SK-N-SH (cell line): ENCODE results near the gene SRGN. TPM values are rescaled to one million over a fixed set of nuclear protein-coding genes. Genes with fewer than 3 reads are reported as not detected.

ENCODE experiments used
- CTCF ChIA-PET: fragments of 300-600, 350-600 bp; formaldehyde crosslinking; extraction: SDS; loops from one replicate; lab custom pipeline; 2021; lab: Yijun Ruan, JAX
- POLR2A ChIA-PET: fragments of 350-600 bp; sonication (Branson Sonifier 250); formaldehyde crosslinking; extraction: SDS; loops from one replicate; lab custom pipeline; 2020; ENCODE audit warnings: antibody characterized with exemption, inconsistent platforms; lab: Yijun Ruan, JAX
- DNase-seq: peaks from one replicate; pipeline ENCODE4 v3.0.0; 2012
- H2AFZ ChIP-seq: fragments of 200-600 bp; sonication (generic); 2 replicates; pipeline ENCODE4 v1.8.1; 2016; ENCODE audit warnings: antibody characterized with exemption, mild to moderate bottlenecking, low read depth
- H3F3A ChIP-seq: fragments of 200-600 bp; sonication (generic); replicated peaks from 2 replicates; pipeline ENCODE3; 2016; ENCODE audit warnings: antibody characterized with exemption, mild to moderate bottlenecking; ENCODE audit not compliant: insufficient read depth
- H3K27ac ChIP-seq, 2 experiments: fragments of 200-500 bp in 1 of 2; fragments of 200-600 bp in 1 of 2; sonication (Bioruptor generic) in 1 of 2; sonication (generic), shearing (Covaris generic) in 1 of 2; 2 replicates each; pipeline versions ENCODE4 v1.5.1 to v1.6.1; 2014 to 2016; ENCODE audit warnings: low read depth in 2 of 2, inconsistent platforms in 1 of 2, low read length in 1 of 2, mild to moderate bottlenecking in 1 of 2, mixed read lengths in 1 of 2
- H3K27me3 ChIP-seq: fragments of 200-600 bp; sonication (generic), shearing (Covaris generic); 2 replicates; pipeline ENCODE4 v1.6.1; 2016; ENCODE audit warnings: mixed run types; ENCODE audit not compliant: insufficient read depth
- H3K36me3 ChIP-seq, 2 experiments: fragments of 200-500 bp in 1 of 2; fragments of 200-600 bp in 1 of 2; sonication (Bioruptor generic) in 1 of 2; sonication (generic) in 1 of 2; replicated peaks in 1 of 2; 2 replicates each; pipeline versions ENCODE3 to v1.5.1; 2014 to 2016; ENCODE audit warnings: low read length in 1 of 2, mild to moderate bottlenecking in 1 of 2; ENCODE audit not compliant: insufficient read depth in 2 of 2, control insufficient read depth in 1 of 2
- H3K4me1 ChIP-seq, 2 experiments: fragments of 200-500 bp in 1 of 2; fragments of 200-600 bp in 1 of 2; sonication (Bioruptor generic) in 1 of 2; sonication (generic), shearing (Covaris generic) in 1 of 2; 2 replicates each; pipeline versions ENCODE4 v1.5.1 to v1.6.1; 2014 to 2016; ENCODE audit warnings: low read depth in 1 of 2, low read length in 1 of 2, mixed run types in 1 of 2; ENCODE audit not compliant: insufficient read depth in 2 of 2, control insufficient read depth in 1 of 2
- H3K4me2 ChIP-seq: fragments of 200-600 bp; sonication (generic), shearing (Covaris generic); 2 replicates; pipeline ENCODE4 v1.6.1; 2017; ENCODE audit warnings: mixed run types
- H3K4me3 ChIP-seq, 2 experiments: fragments of 200-500 bp in 1 of 2; fragments of 200-600 bp in 1 of 2; sonication (Bioruptor generic) in 1 of 2; sonication (generic), shearing (Covaris generic) in 1 of 2; 2 replicates each; pipeline versions ENCODE4 v1.5.1 to v1.8.1; 2014 to 2016; ENCODE audit warnings: low read depth in 2 of 2, inconsistent platforms in 1 of 2, low read length in 1 of 2, mild to moderate bottlenecking in 1 of 2, mixed read lengths in 1 of 2, moderate library complexity in 1 of 2
- H3K79me2 ChIP-seq: fragments of 200-600 bp; sonication (generic); 2 replicates; pipeline ENCODE4 v1.8.1; 2017; ENCODE audit warnings: mild to moderate bottlenecking; ENCODE audit not compliant: insufficient read depth
- H3K9ac ChIP-seq: fragments of 200-600 bp; sonication (generic); 2 replicates; pipeline ENCODE4 v1.6.1; 2017; ENCODE audit warnings: mixed run types
- H3K9me2 ChIP-seq: fragments of 200-600 bp; sonication (generic); 2 replicates; pipeline ENCODE4 v1.6.1; 2017; ENCODE audit warnings: mixed run types
- H3K9me3 ChIP-seq: fragments of 200-600 bp; sonication (generic); 2 replicates; pipeline ENCODE4 v1.6.1; 2017; ENCODE audit warnings: mixed run types, mild to moderate bottlenecking, moderate library complexity
- H4K20me1 ChIP-seq: fragments of 200-600 bp; sonication (generic); 2 replicates; pipeline ENCODE4 v1.6.1; 2017; ENCODE audit warnings: mild to moderate bottlenecking, mixed run types; ENCODE audit not compliant: insufficient read depth
- ELF1 ChIP-seq: IDR thresholded peaks from 2 replicates; pipeline ENCODE4 v1.4.0; 2012
- EP300 ChIP-seq, 2 experiments: IDR thresholded peaks; 2 replicates each; pipeline versions ENCODE4 v1.4.0 to v1.6.1; 2012; ENCODE audit warnings: borderline replicate concordance in 1 of 2, low read depth in 1 of 2, low read length in 1 of 2
- EZH2phosphoT487 ChIP-seq: fragments of 200-600 bp; sonication (generic); IDR thresholded peaks from 2 replicates; pipeline ENCODE4 v1.6.1; 2017; ENCODE audit warnings: low read depth, mixed run types, mild to moderate bottlenecking, antibody characterized with exemption, moderate library complexity, borderline replicate concordance
- FOXJ3 ChIP-seq: sonication (generic); formaldehyde crosslinking; IDR thresholded peaks from 2 replicates; pipeline ENCODE4 v1.5.1; 2020; ENCODE audit warnings: mild to moderate bottlenecking, missing genetic modification reagents
- FOXM1 ChIP-seq: IDR thresholded peaks from 2 replicates; pipeline ENCODE4 v1.4.0; 2012; ENCODE audit warnings: low read depth, mild to moderate bottlenecking
- IRF3 ChIP-seq: fragments of 150-350 bp; IDR thresholded peaks from 2 replicates; pipeline ENCODE4 v1.6.1; 2016; ENCODE audit warnings: mild to moderate bottlenecking, low read depth, low read length
- NRF1 ChIP-seq: IDR thresholded peaks from 2 replicates; pipeline ENCODE4 v1.6.1; 2012; ENCODE audit warnings: low read depth, mild to moderate bottlenecking, low read length
- POLR2AphosphoS5 ChIP-seq: IDR thresholded peaks from 2 replicates; pipeline ENCODE4 v1.6.1; 2012; ENCODE audit warnings: low read depth, low read length
- RCOR1 ChIP-seq: fragments of 150-350 bp; IDR thresholded peaks from 2 replicates; pipeline ENCODE4 v1.6.1; 2017; ENCODE audit warnings: antibody characterized with exemption, low read length
- RXRA ChIP-seq: IDR thresholded peaks from 2 replicates; pipeline ENCODE4 v1.4.0; 2012; ENCODE audit warnings: low read depth, mild to moderate bottlenecking, borderline replicate concordance
- SIN3A ChIP-seq: IDR thresholded peaks from 2 replicates; pipeline ENCODE4 v1.6.1; 2012; ENCODE audit warnings: low read depth, mild to moderate bottlenecking, low read length, moderate library complexity, borderline replicate concordance
- SMC3 ChIP-seq: IDR thresholded peaks from 2 replicates; pipeline ENCODE4 v1.6.1; 2012; ENCODE audit warnings: low read depth, low read length, improper control_type of control experiment
- TAF1 ChIP-seq: IDR thresholded peaks from 2 replicates; pipeline ENCODE4 v1.6.1; 2012; ENCODE audit warnings: low read depth, mild to moderate bottlenecking, low read length, moderate library complexity, borderline replicate concordance
- TCF12 ChIP-seq: IDR thresholded peaks from 2 replicates; pipeline ENCODE4 v1.4.0; 2012
- TEAD4 ChIP-seq: IDR thresholded peaks from 2 replicates; pipeline ENCODE4 v1.4.0; 2012; ENCODE audit warnings: mild to moderate bottlenecking, borderline replicate concordance; ENCODE audit not compliant: insufficient read depth
- YY1 ChIP-seq: IDR thresholded peaks from 2 replicates; pipeline ENCODE4 v1.4.0; 2012; ENCODE audit warnings: low read depth, mild to moderate bottlenecking
- ZBTB33 ChIP-seq: IDR thresholded peaks from 2 replicates; pipeline ENCODE4 v1.4.0; 2012; ENCODE audit warnings: low read depth, borderline replicate concordance
- WGBS: methylation state at CpG from one replicate; pipeline ENCODE4 v1.1.6; 2017; ENCODE audit warnings: low lambda C conversion rate; 5-methylcytosine and 5-hydroxymethylcytosine counted together
- polyA plus RNA-seq, 3 experiments: library from polyadenylated mRNA; depleted of rRNA; stranded (reverse); fragments of >200 nt; gene quantifications; 2 replicates each; pipeline ENCODE4 v1.2.3, GENCODE V29; 2012
- TF ChIP-seq, protein P1 (sequence below): IDR thresholded peaks from 2 replicates; pipeline ENCODE4 v1.4.0; 2012; ENCODE audit warnings: low read depth
- TF ChIP-seq, protein P2 (sequence below): IDR thresholded peaks from 2 replicates; pipeline ENCODE4 v1.4.0; 2012; ENCODE audit warnings: low read depth, borderline replicate concordance
- TF ChIP-seq, protein P3 (sequence below): fragments of 150-350 bp; IDR thresholded peaks from 2 replicates; pipeline ENCODE4 v1.6.1; 2017; ENCODE audit warnings: antibody characterized with exemption, low read length, low read depth, borderline replicate concordance

SRGN gene
- polyA plus RNA-seq, 1 of the 3 experiments (the other 2 are of a cell fraction): 0.10 TPM

DNA sequence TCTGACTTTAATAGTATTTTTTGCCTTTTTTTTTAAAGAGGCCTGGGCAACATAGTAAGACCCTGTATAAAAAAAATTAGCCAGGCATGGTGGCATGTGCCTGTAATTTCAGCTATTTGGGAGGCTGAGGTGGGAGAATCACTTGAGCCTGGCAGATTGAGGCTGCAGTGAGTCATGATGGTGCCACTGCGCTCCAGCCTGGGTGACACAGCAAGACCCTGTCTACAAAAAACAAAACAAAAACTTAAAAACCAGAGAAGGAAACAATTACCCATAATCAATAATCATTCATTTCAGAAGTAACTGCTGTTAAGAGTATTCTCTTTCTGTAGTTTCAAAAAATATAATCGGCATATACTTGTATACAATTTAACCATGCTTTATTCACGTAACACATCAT lies 64.1 kb downstream of the SRGN start:
- H2AFZ ChIP-seq: no peak overlapping the region
- peaks cover 5% of the 10 kb centered on the region for H3F3A ChIP-seq
- DNase-seq: no peak
- peaks cover 0 to 3% of the 10 kb centered on the region in 2 experiments for H3K36me3 ChIP-seq
- no peak overlapping the region for H3K9ac ChIP-seq
- 0 out of 2 replicates have a peak, but pooled peaks cover 8% of the 10 kb centered on the region for H4K20me1 ChIP-seq
- H3K79me2 ChIP-seq: peaks cover 94% of the 10 kb centered on the region
- no peak overlapping the region for H3K4me2 ChIP-seq
- POLR2A ChIA-PET: no interaction called here
- H3K9me2 ChIP-seq: no peaks in the 10 kb centered on the region
- H3K27ac ChIP-seq: no peak overlapping the region
- H3K4me3 ChIP-seq: no peak overlapping the region
- H3K9me3 ChIP-seq: no peaks in the 10 kb centered on the region
- 97% methylated on average over 3 of the region's 3 CpGs for WGBS
- H3K4me1 ChIP-seq: no peaks in the 10 kb centered on the region
- CTCF ChIA-PET: no interaction called here
- TF ChIP-seq YY1 (no peak), FOXM1 (no peak), ELF1 (no peak), TEAD4 (no peak), RCOR1 (no peak), SMC3 (no peak), EP300 (IDR thresholded peaks at IDR 0.05; ENCODE audit: borderline replicate concordance in 1 of 2, low read depth in 1 of 2, low read length in 1 of 2) (no peak), TCF12 (no peak), RXRA (no peak), ZBTB33 (no peak), SIN3A (no peak), NRF1 (no peak), FOXJ3 (CRISPR knock-in tag) (no peak), IRF3 (no peak), EZH2phosphoT487 (no peak), POLR2AphosphoS5 (no peak), TAF1 (no peak)
- TF ChIP-seq, protein P1, sequence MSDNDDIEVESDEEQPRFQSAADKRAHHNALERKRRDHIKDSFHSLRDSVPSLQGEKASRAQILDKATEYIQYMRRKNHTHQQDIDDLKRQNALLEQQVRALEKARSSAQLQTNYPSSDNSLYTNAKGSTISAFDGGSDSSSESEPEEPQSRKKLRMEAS: no peak
- TF ChIP-seq, protein P2, sequence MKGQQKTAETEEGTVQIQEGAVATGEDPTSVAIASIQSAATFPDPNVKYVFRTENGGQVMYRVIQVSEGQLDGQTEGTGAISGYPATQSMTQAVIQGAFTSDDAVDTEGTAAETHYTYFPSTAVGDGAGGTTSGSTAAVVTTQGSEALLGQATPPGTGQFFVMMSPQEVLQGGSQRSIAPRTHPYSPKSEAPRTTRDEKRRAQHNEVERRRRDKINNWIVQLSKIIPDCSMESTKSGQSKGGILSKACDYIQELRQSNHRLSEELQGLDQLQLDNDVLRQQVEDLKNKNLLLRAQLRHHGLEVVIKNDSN: no peak
- TF ChIP-seq, protein P3, sequence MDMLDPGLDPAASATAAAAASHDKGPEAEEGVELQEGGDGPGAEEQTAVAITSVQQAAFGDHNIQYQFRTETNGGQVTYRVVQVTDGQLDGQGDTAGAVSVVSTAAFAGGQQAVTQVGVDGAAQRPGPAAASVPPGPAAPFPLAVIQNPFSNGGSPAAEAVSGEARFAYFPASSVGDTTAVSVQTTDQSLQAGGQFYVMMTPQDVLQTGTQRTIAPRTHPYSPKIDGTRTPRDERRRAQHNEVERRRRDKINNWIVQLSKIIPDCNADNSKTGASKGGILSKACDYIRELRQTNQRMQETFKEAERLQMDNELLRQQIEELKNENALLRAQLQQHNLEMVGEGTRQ: no peak
- TF ChIP-seq, all 33 proteins: peak for 0
- H3K27me3 ChIP-seq: no peaks in the 10 kb centered on the region
